Esophagus squamous epithelium (tissue), 4 donors: ENCODE measurements around the gene CD1E.

Experiments used
- CTCF ChIP-seq, 6 experiments: fragments of 450-650 bp in 4 of 6; fragments of 200-600 bp in 2 of 6; sonication (generic) in 2 of 6; IDR thresholded peaks; one replicate each; pipeline ENCODE4 v1.5.1; 2016 to 2019; ENCODE audit warnings: antibody characterized with exemption in 6 of 6, mild to moderate bottlenecking in 4 of 6, moderate library complexity in 4 of 6
- POLR2A ChIP-seq, 4 donors: fragments of 450-650 bp; IDR thresholded peaks; one replicate each; pipeline ENCODE4 v1.6.1; 2017; ENCODE audit warnings: antibody characterized with exemption in 4 of 4, mild to moderate bottlenecking in 4 of 4, moderate library complexity in 3 of 4

- TF ChIP-seq CTCF (IDR thresholded peaks at IDR 0.05) (no peak), POLR2A (IDR thresholded peaks at IDR 0.05) (no peak)
Measured at GRCh38 chr1:158355773-158356285, 2.1 kb downstream of the CD1E start.
